Osteoblast (primary cell): ENCODE data around the gene COL23A1. TPM values are rescaled to one million over a fixed set of nuclear protein-coding genes. Genes with fewer than 3 reads are reported as not detected.
A peak's percentile ranks its signal among the peaks of the same experiment; 100 is the strongest.

ENCODE experiments used
- DNase-seq: peaks from one replicate; pipeline ENCODE4 v3.0.0; 2011; ENCODE audit warnings: low spot score, mixed read lengths; ENCODE audit not compliant: insufficient read length; ENCODE audit errors: missing footprints
- H2AFZ ChIP-seq: 2 replicates; pipeline ENCODE4 v1.6.0; 2011; ENCODE audit warnings: mild to moderate bottlenecking, low read length
- H3K27ac ChIP-seq: 2 replicates; pipeline ENCODE4 v1.5.1; 2011; ENCODE audit warnings: mild to moderate bottlenecking, low read depth, low read length, moderate library complexity
- H3K27me3 ChIP-seq: 2 replicates; pipeline ENCODE4 v1.6.0; 2012; ENCODE audit warnings: mild to moderate bottlenecking, control low read depth, inconsistent platforms, low read length, moderate library complexity; ENCODE audit not compliant: insufficient read depth
- H3K36me3 ChIP-seq: 2 replicates; pipeline ENCODE4 v1.5.1; 2011; ENCODE audit warnings: mild to moderate bottlenecking, low read length, control low read depth, moderate library complexity; ENCODE audit not compliant: insufficient read depth
- H3K4me1 ChIP-seq: 2 replicates; pipeline ENCODE4 v1.5.1; 2011; ENCODE audit warnings: mild to moderate bottlenecking, low read length, control low read depth, moderate library complexity; ENCODE audit not compliant: insufficient read depth
- H3K4me2 ChIP-seq: 2 replicates; pipeline ENCODE4 v1.6.0; 2011; ENCODE audit warnings: mild to moderate bottlenecking, low read length; ENCODE audit not compliant: insufficient read depth
- H3K4me3 ChIP-seq: fragments of 200-600 bp; sonication (generic); 3 replicates; pipeline ENCODE4 v1.5.1; 2012; ENCODE audit warnings: mild to moderate bottlenecking, low read length, inconsistent platforms; ENCODE audit not compliant: insufficient read depth
- H3K79me2 ChIP-seq: 2 replicates; pipeline ENCODE4 v1.6.0; 2012; ENCODE audit warnings: mild to moderate bottlenecking, low read length, control low read depth, inconsistent platforms; ENCODE audit not compliant: insufficient read depth
- H3K9me3 ChIP-seq: 2 replicates; pipeline ENCODE4 v1.5.1; 2011; ENCODE audit warnings: low read depth, low read length, control low read depth
- H4K20me1 ChIP-seq: 2 replicates; pipeline ENCODE4 v1.6.0; 2012; ENCODE audit warnings: mild to moderate bottlenecking, low read length, control low read depth; ENCODE audit not compliant: insufficient read depth
- total RNA-seq: library from RNA; depleted of rRNA; stranded (reverse); fragments of >200 nt; gene quantifications from 2 replicates; pipeline ENCODE4 v1.2.3, GENCODE V29; 2012
- TF ChIP-seq, protein P1 (sequence below): IDR thresholded peaks from 2 replicates; pipeline ENCODE4 v1.5.1; 2011; ENCODE audit warnings: mild to moderate bottlenecking, low read depth, low read length, moderate library complexity; ENCODE audit errors: extremely low read depth

COL23A1 gene
- total RNA-seq, 1 donor: under 0.01 TPM

- Histone ChIP-seq H3K27ac (no peak overlapping the region), H3K4me1 (no peaks in the 10 kb centered on the region), H3K9me3 (no peaks in the 10 kb centered on the region), H4K20me1 (no peaks in the 10 kb centered on the region), H3K27me3 (no peaks in the 10 kb centered on the region), H3K79me2 (no peaks in the 10 kb centered on the region), H3K36me3 (no peaks in the 10 kb centered on the region), H3K4me3 (no peak overlapping the region), H2AFZ (no peak overlapping the region), H3K4me2 (no peak overlapping the region)
- DNase-seq: peak; percentile 54
- TF ChIP-seq, protein P1, sequence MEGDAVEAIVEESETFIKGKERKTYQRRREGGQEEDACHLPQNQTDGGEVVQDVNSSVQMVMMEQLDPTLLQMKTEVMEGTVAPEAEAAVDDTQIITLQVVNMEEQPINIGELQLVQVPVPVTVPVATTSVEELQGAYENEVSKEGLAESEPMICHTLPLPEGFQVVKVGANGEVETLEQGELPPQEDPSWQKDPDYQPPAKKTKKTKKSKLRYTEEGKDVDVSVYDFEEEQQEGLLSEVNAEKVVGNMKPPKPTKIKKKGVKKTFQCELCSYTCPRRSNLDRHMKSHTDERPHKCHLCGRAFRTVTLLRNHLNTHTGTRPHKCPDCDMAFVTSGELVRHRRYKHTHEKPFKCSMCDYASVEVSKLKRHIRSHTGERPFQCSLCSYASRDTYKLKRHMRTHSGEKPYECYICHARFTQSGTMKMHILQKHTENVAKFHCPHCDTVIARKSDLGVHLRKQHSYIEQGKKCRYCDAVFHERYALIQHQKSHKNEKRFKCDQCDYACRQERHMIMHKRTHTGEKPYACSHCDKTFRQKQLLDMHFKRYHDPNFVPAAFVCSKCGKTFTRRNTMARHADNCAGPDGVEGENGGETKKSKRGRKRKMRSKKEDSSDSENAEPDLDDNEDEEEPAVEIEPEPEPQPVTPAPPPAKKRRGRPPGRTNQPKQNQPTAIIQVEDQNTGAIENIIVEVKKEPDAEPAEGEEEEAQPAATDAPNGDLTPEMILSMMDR: no peak
These were observed 160.6 kb downstream of the COL23A1 start for GRCh38 chr5:178429491-178430185.

- Histone ChIP-seq H3K9me3 (no peaks in the 10 kb centered on the region), H3K4me3 (no peak overlapping the region), H3K79me2 (no peaks in the 10 kb centered on the region), H3K36me3 (no peaks in the 10 kb centered on the region), H3K4me2 (no peak overlapping the region), H4K20me1 (no peaks in the 10 kb centered on the region), H3K4me1 (no peaks in the 10 kb centered on the region), H3K27ac (no peak overlapping the region), H2AFZ (no peak overlapping the region), H3K27me3 (no peaks in the 10 kb centered on the region)
- TF ChIP-seq, protein P1: no peak
- DNase-seq: no peak
These were observed 161.1 kb downstream of the COL23A1 start for GRCh38 chr5:178429156-178429468.

GRCh38 chr5:178428341-178429155 is 161.6 kb downstream of the COL23A1 start:
- H3K27ac ChIP-seq: no peak overlapping the region
- no peaks in the 10 kb centered on the region for H3K36me3 ChIP-seq
- H4K20me1 ChIP-seq: no peaks in the 10 kb centered on the region
- no peak overlapping the region for H2AFZ ChIP-seq
- TF ChIP-seq, protein P1: no peak
- no peaks in the 10 kb centered on the region for H3K9me3 ChIP-seq
- no peaks in the 10 kb centered on the region for H3K27me3 ChIP-seq
- no peak overlapping the region for H3K4me2 ChIP-seq
- DNase-seq: peak; percentile 62
- H3K4me3 ChIP-seq: no peak overlapping the region
- H3K4me1 ChIP-seq: no peaks in the 10 kb centered on the region
- H3K79me2 ChIP-seq: no peaks in the 10 kb centered on the region

GRCh38 chr5:178427576-178428197 is 162.5 kb downstream of the COL23A1 start:
- no peaks in the 10 kb centered on the region for H3K4me1 ChIP-seq
- no peaks in the 10 kb centered on the region for H3K27me3 ChIP-seq
- H3K36me3 ChIP-seq: no peaks in the 10 kb centered on the region
- no peaks in the 10 kb centered on the region for H4K20me1 ChIP-seq
- H3K4me2 ChIP-seq: no peak overlapping the region
- no peak overlapping the region for H3K4me3 ChIP-seq
- H3K79me2 ChIP-seq: no peaks in the 10 kb centered on the region
- no peak overlapping the region for H3K27ac ChIP-seq
- H2AFZ ChIP-seq: no peak overlapping the region
- no peaks in the 10 kb centered on the region for H3K9me3 ChIP-seq
- TF ChIP-seq, protein P1: no peak
- DNase-seq: peak; percentile 64
